Endothelial cell of umbilical vein (primary cell): Measurements from ENCODE around the gene NID2. TPM values are rescaled to one million over a fixed set of nuclear protein-coding genes. Genes with fewer than 3 reads are reported as not detected.

Experiments
- BruUV-seq: library from RNA; stranded (reverse); fragments of 400-500 nt; replicated peaks from 2 replicates; lab custom pipeline; 2021; lab: Mats Ljungman, UMichigan
- CTCF ChIA-PET: fragments of 300-600, 350-600 bp; sonication (Branson Sonifier 250); formaldehyde crosslinking; loops from one replicate; lab custom pipeline; 2021; ENCODE audit warnings: antibody characterized with exemption, inconsistent platforms; lab: Charles Lee
- POLR2A ChIA-PET: fragments of 300-600, 350-600 bp; sonication (Branson Sonifier 250); formaldehyde crosslinking; loops from one replicate; lab custom pipeline; 2021; ENCODE audit warnings: antibody characterized with exemption, inconsistent platforms; lab: Charles Lee
- DNase-seq: peaks from one replicate; pipeline ENCODE4 v3.0.0-alpha.2; 2011; ENCODE audit warnings: low read depth, low spot score
- FAIRE-seq: peaks from 2 replicates; lab custom pipeline; 2011; peaks lifted over from hg19 to GRCh38; lab: Jason Lieb, UNC
- H2AFZ ChIP-seq: 2 replicates; pipeline ENCODE4 v1.6.0; 2012; ENCODE audit warnings: low read depth, low read length, control low read depth, inconsistent platforms
- H3K27ac ChIP-seq: 2 replicates; pipeline ENCODE4 v1.5.1; 2011; ENCODE audit warnings: low read depth, mild to moderate bottlenecking, control low read depth, low read length, moderate library complexity; ENCODE audit not compliant: insufficient read depth
- H3K27me3 ChIP-seq, 2 experiments: 2 replicates each; pipeline versions ENCODE4 v1.6.0 to v1.6.1; 2011; ENCODE audit warnings: low read length in 2 of 2, mixed read lengths in 1 of 2; ENCODE audit not compliant: control insufficient read depth in 2 of 2, insufficient read depth in 2 of 2
- H3K36me3 ChIP-seq, 2 experiments: 2 replicates in 1 of 2; 3 replicates in 1 of 2; pipeline ENCODE4 v1.5.1; 2011; ENCODE audit warnings: low read length in 2 of 2, mild to moderate bottlenecking in 1 of 2, moderate library complexity in 1 of 2; ENCODE audit not compliant: control insufficient read depth in 2 of 2, insufficient read depth in 2 of 2; ENCODE audit errors: extremely low read depth in 1 of 2
- H3K4me1 ChIP-seq: 3 replicates; pipeline ENCODE4 v1.5.1; 2011; ENCODE audit warnings: mild to moderate bottlenecking, low read length; ENCODE audit not compliant: control insufficient read depth, insufficient read depth; ENCODE audit errors: extremely low read depth
- H3K4me2 ChIP-seq: 2 replicates; pipeline ENCODE4 v1.6.1; 2011; ENCODE audit warnings: low read length, control low read depth, mixed read lengths; ENCODE audit not compliant: insufficient read depth
- H3K4me3 ChIP-seq, 3 experiments: fragments of 200-600 bp in 1 of 3; sonication (generic), shearing (Covaris generic) in 1 of 3; replicated peaks in 1 of 3; 2 replicates each; pipeline ENCODE4 v1.5.1; 2011 to 2016; ENCODE audit warnings: control low read depth in 3 of 3, low read length in 3 of 3, mild to moderate bottlenecking in 2 of 3, inconsistent platforms in 1 of 3, low read depth in 1 of 3, moderate library complexity in 1 of 3; ENCODE audit not compliant: insufficient read depth in 1 of 3
- H3K79me2 ChIP-seq: 2 replicates; pipeline ENCODE4 v1.6.0; 2012; ENCODE audit warnings: low read length, inconsistent platforms; ENCODE audit not compliant: control insufficient read depth, insufficient read depth
- H3K9ac ChIP-seq: replicated peaks from 2 replicates; pipeline ENCODE3; 2011; ENCODE audit warnings: low read length, control low read depth; ENCODE audit not compliant: insufficient read depth; ENCODE audit errors: extremely low read depth
- H3K9me1 ChIP-seq: replicated peaks from 3 replicates; pipeline ENCODE4 v1.6.0; 2011; ENCODE audit warnings: mild to moderate bottlenecking, low read length; ENCODE audit not compliant: control insufficient read depth, insufficient read depth; ENCODE audit errors: extremely low read depth
- H3K9me3 ChIP-seq: replicated peaks from 2 replicates; pipeline ENCODE4 v1.5.1; 2012; ENCODE audit warnings: low read length, inconsistent platforms; ENCODE audit not compliant: control insufficient read depth, insufficient read depth
- H4K20me1 ChIP-seq: replicated peaks from 2 replicates; pipeline ENCODE3; 2011; ENCODE audit warnings: mild to moderate bottlenecking, low read length; ENCODE audit not compliant: control insufficient read depth, insufficient read depth; ENCODE audit errors: extremely low read depth
- EZH2 ChIP-seq: IDR thresholded peaks from 2 replicates; pipeline ENCODE4 v1.6.1; 2012; ENCODE audit warnings: borderline replicate concordance, low read depth, mild to moderate bottlenecking, moderate library complexity, low read length, inconsistent platforms; ENCODE audit not compliant: severe bottlenecking
- FOS ChIP-seq: IDR thresholded peaks from 2 replicates; pipeline ENCODE4 v1.6.1; 2011; ENCODE audit warnings: mild to moderate bottlenecking, low read length, moderate library complexity, borderline replicate concordance; ENCODE audit not compliant: insufficient read depth
- GATA2 ChIP-seq: IDR thresholded peaks from 2 replicates; pipeline ENCODE4 v1.7.0; 2011; ENCODE audit warnings: low read depth, mild to moderate bottlenecking, moderate library complexity, mixed read lengths, low read length; ENCODE audit not compliant: insufficient read length, insufficient read depth
- JUN ChIP-seq: IDR thresholded peaks from 2 replicates; pipeline ENCODE4 v1.6.1; 2011; ENCODE audit warnings: borderline replicate concordance, low read depth; ENCODE audit not compliant: insufficient read length, insufficient read depth
- MAX ChIP-seq: IDR thresholded peaks from 2 replicates; pipeline ENCODE4 v1.6.1; 2011; ENCODE audit not compliant: insufficient read depth, insufficient read length
- MYC ChIP-seq: IDR thresholded peaks from one replicate; pipeline ENCODE4 v1.6.1; 2011; ENCODE audit warnings: mild to moderate bottlenecking, low read depth, low read length
- POLR2A ChIP-seq: IDR thresholded peaks from 2 replicates; pipeline ENCODE4 v1.6.1; 2012; ENCODE audit warnings: low read depth, mild to moderate bottlenecking, control low read depth, low read length
- POLR2AphosphoS5 ChIP-seq: IDR thresholded peaks from 2 replicates; pipeline ENCODE4 v1.6.1; 2012; ENCODE audit warnings: low read depth, mild to moderate bottlenecking, control low read depth, low read length, moderate library complexity; ENCODE audit not compliant: insufficient read depth
- dilution Hi-C: fragments of 300-500 bp; cut with MboI; formaldehyde crosslinking; loops from one replicate; pipeline ENCODE4 v1.15.0; 2019; ENCODE audit warnings: low sequenced_read_pairs; ENCODE audit not compliant: extremely low pct_ligation_motif_present
- intact Hi-C: fragments of 100-400 bp; cut with micrococcal nuclease; formaldehyde crosslinking; loops from one replicate; pipeline ENCODE4 v1.10.0; 2022
- polyA plus RNA-seq, 4 experiments: library from polyadenylated mRNA; depleted of rRNA in 3 of 4; stranded (reverse) in 3 of 4; unstranded in 1 of 4; fragments of >200 nt; gene quantifications; 2 replicates each; pipeline versions ENCODE4 v1.2.1 to v1.2.3, GENCODE V29; 2011 to 2012; ENCODE audit warnings: missing spikeins in 1 of 4
- total RNA-seq: library from RNA; stranded (reverse); gene quantifications from 2 replicates; pipeline ENCODE4 v1.2.3, GENCODE V29; 2021
- TF ChIP-seq, protein P1 (sequence below), 2 donors: IDR thresholded peaks; 1 replicate in 1 of 2; 2 replicates in 1 of 2; pipeline ENCODE4 v1.5.1; 2011; ENCODE audit warnings: low read length in 2 of 2, mild to moderate bottlenecking in 2 of 2, moderate library complexity in 2 of 2, control low read depth in 1 of 2, inconsistent platforms in 1 of 2, low read depth in 1 of 2; ENCODE audit not compliant: insufficient read depth in 1 of 2; ENCODE audit errors: extremely low read depth in 1 of 2

Gene NID2
- total and polyA plus RNA-seq, 2 donors (not counting 3 experiments of a cell fraction or from before 2014, with no cell fraction given), result 22.5 to 56.7 TPM

GRCh38 chr14:51969852-51970540, 98.9 kb downstream of the NID2 start:
- Histone ChIP-seq H3K4me2 (no peak overlapping the region), H3K9me1 (no peaks in the 10 kb centered on the region), H3K9me3 (no peaks in the 10 kb centered on the region), H3K4me3 (no peak overlapping the region), H3K4me1 (no peaks in the 10 kb centered on the region), H3K27me3 (peaks cover 34 to 45% of the 10 kb centered on the region in 2 experiments), H2AFZ (no peak overlapping the region), H3K79me2 (no peaks in the 10 kb centered on the region), H4K20me1 (no peaks in the 10 kb centered on the region), H3K36me3 (no peaks in the 10 kb centered on the region), H3K27ac (no peak overlapping the region), H3K9ac (no peak overlapping the region)
- DNase-seq, result no peak
- POLR2A ChIA-PET, result no interaction called here
- CTCF ChIA-PET, result interaction anchor here (1.5 to 6.7 kb wide), 2 partner anchors 9 to 26 kb away, joined by 3 to 36 read pairs; no protein-coding TSS in a partner anchor
- BruUV-seq, result no TSS peak
- TF ChIP-seq POLR2A (no peak), MYC (no peak), FOS (no peak), GATA2 (no peak)
- intact Hi-C loops, result no loop called here
- dilution Hi-C loops, result no loop called here
- FAIRE-seq, result no peak

- ChIA-PET CTCF (interaction anchor here (1.5 to 6.7 kb wide), 3 partner anchors 11 to 104 kb away, joined by 3 to 36 read pairs (median 4); no protein-coding TSS in a partner anchor), POLR2A (no interaction called here)
- BruUV-seq, result no TSS peak
- Histone ChIP-seq H4K20me1 (no peaks in the 10 kb centered on the region), H3K36me3 (no peaks in the 10 kb centered on the region), H3K9me3 (no peaks in the 10 kb centered on the region), H3K79me2 (no peaks in the 10 kb centered on the region), H3K9me1 (no peaks in the 10 kb centered on the region), H3K9ac (no peak overlapping the region), H3K27ac (no peak overlapping the region), H3K4me1 (peaks cover 3% of the 10 kb centered on the region), H3K4me2 (no peak overlapping the region), H3K4me3 (no peak overlapping the region), H3K27me3 (peaks cover 38 to 56% of the 10 kb centered on the region in 2 experiments), H2AFZ (no peak overlapping the region)
- TF ChIP-seq POLR2A (no peak), JUN (no peak), MYC (no peak), EZH2 (no peak), FOS (no peak), GATA2 (no peak), POLR2AphosphoS5 (no peak), MAX (no peak)
- TF ChIP-seq, protein P1, sequence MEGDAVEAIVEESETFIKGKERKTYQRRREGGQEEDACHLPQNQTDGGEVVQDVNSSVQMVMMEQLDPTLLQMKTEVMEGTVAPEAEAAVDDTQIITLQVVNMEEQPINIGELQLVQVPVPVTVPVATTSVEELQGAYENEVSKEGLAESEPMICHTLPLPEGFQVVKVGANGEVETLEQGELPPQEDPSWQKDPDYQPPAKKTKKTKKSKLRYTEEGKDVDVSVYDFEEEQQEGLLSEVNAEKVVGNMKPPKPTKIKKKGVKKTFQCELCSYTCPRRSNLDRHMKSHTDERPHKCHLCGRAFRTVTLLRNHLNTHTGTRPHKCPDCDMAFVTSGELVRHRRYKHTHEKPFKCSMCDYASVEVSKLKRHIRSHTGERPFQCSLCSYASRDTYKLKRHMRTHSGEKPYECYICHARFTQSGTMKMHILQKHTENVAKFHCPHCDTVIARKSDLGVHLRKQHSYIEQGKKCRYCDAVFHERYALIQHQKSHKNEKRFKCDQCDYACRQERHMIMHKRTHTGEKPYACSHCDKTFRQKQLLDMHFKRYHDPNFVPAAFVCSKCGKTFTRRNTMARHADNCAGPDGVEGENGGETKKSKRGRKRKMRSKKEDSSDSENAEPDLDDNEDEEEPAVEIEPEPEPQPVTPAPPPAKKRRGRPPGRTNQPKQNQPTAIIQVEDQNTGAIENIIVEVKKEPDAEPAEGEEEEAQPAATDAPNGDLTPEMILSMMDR (IDR thresholded peaks at IDR 0.05; ENCODE audit: extremely low read depth in 1 of 2, insufficient read depth in 1 of 2, low read depth in 1 of 2, low read length in 2 of 2), result no peak
- DNase-seq (no peak), FAIRE-seq (no peak)
- intact Hi-C loops (no loop called here), dilution Hi-C loops (no loop called here)
Observed at GRCh38 chr14:51967521-51967920, 101.3 kb downstream of the NID2 start.
